HCT116 (cell line): ENCODE data around the gene KCNH6. TPM values are rescaled to one million over a fixed set of nuclear protein-coding genes. Genes with fewer than 3 reads are reported as not detected.

ENCODE experiments used
- ATAC-seq: fragments of 200-7000 bp; cut with Tn5 transposase; 2 replicates; pipeline ENCODE4 v1.9.1; 2020; ENCODE audit warnings: mild to moderate bottlenecking, moderate library complexity
- BruUV-seq: library from RNA; stranded (reverse); fragments of 400-500 nt; replicated peaks from 2 replicates; lab custom pipeline; 2021; lab: Mats Ljungman, UMichigan
- CTCF ChIA-PET: fragments of 300-600 bp; sonication (Branson Sonifier 250); formaldehyde crosslinking; loops from one replicate; lab custom pipeline; 2021; ENCODE audit warnings: antibody characterized with exemption; lab: Charles Lee
- POLR2A ChIA-PET: fragments of 300-600, 350-600 bp; sonication (Branson Sonifier 250); formaldehyde crosslinking; loops from one replicate; lab custom pipeline; 2021; ENCODE audit warnings: antibody characterized with exemption; lab: Charles Lee
- RAD21 ChIA-PET, 2 experiments: fragments of 300-600 bp; sonication (Branson Sonifier 250); formaldehyde crosslinking; loops; one replicate each; lab custom pipeline; 2023; ENCODE audit warnings: low total read pairs in 2 of 2; ENCODE audit not compliant: uncharacterized antibody in 2 of 2, unreplicated experiment in 2 of 2, low non-redundant PET in 1 of 2; lab: Charles Lee
- DNase-seq: peaks from one replicate; pipeline ENCODE4 v3.0.0-alpha.2; 2010; ENCODE audit warnings: low read depth, low spot score
- H2AFZ ChIP-seq: fragments of 200-600 bp; shearing (Covaris generic), sonication (generic); 2 replicates; pipeline ENCODE4 v1.6.1; 2017; ENCODE audit warnings: low read depth, mixed run types, mixed read lengths, antibody characterized with exemption, low read length; ENCODE audit not compliant: poor library complexity, severe bottlenecking
- H3K27ac ChIP-seq: 2 replicates; pipeline ENCODE4 v1.5.1; 2012; ENCODE audit warnings: low read depth, low read length
- H3K27me3 ChIP-seq: fragments of 200-600 bp; sonication (generic); 2 replicates; pipeline ENCODE4 v1.6.1; 2016; ENCODE audit warnings: mixed run types, low read length, mixed read lengths; ENCODE audit not compliant: insufficient read depth
- H3K36me3 ChIP-seq, 2 experiments: fragments of 200-500 bp in 1 of 2; fragments of 200-600 bp in 1 of 2; sonication (Bioruptor generic) in 1 of 2; sonication (generic) in 1 of 2; 2 replicates each; pipeline versions ENCODE4 v1.5.1 to v1.6.1; 2014 to 2016; ENCODE audit warnings: low read length in 2 of 2, inconsistent platforms in 1 of 2, mixed read lengths in 1 of 2, mixed run types in 1 of 2; ENCODE audit not compliant: insufficient read depth in 2 of 2, control insufficient read depth in 1 of 2
- H3K4me1 ChIP-seq, 2 experiments: fragments of 200-600 bp in 1 of 2; sonication (generic) in 1 of 2; 2 replicates each; pipeline versions ENCODE4 v1.5.1 to v1.6.1; 2012 to 2017; ENCODE audit warnings: low read length in 2 of 2, inconsistent platforms in 1 of 2, mild to moderate bottlenecking in 1 of 2, mixed read lengths in 1 of 2, mixed run types in 1 of 2, moderate library complexity in 1 of 2; ENCODE audit not compliant: insufficient read depth in 2 of 2, control insufficient read depth in 1 of 2
- H3K4me2 ChIP-seq: fragments of 200-600 bp; sonication (generic); 2 replicates; pipeline ENCODE4 v1.6.1; 2017; ENCODE audit warnings: mixed run types, low read length, mixed read lengths
- H3K4me3 ChIP-seq, 2 experiments: fragments of 200-600 bp in 1 of 2; sonication (generic) in 1 of 2; replicated peaks in 1 of 2; 2 replicates each; pipeline ENCODE4 v1.5.1; 2011 to 2016; ENCODE audit warnings: low read length in 2 of 2, control low read depth in 1 of 2, low read depth in 1 of 2, mild to moderate bottlenecking in 1 of 2, mixed read lengths in 1 of 2, mixed run types in 1 of 2
- H3K79me2 ChIP-seq: fragments of 200-600 bp; sonication (generic); 2 replicates; pipeline ENCODE4 v1.6.1; 2017; ENCODE audit warnings: mild to moderate bottlenecking, mixed run types, low read length, moderate library complexity, mixed read lengths; ENCODE audit not compliant: insufficient read depth
- H3K9ac ChIP-seq: fragments of 200-600 bp; sonication (generic); 2 replicates; pipeline ENCODE4 v1.6.1; 2016; ENCODE audit warnings: low read length, mixed read lengths
- H3K9me2 ChIP-seq: fragments of 200-600 bp; sonication (generic), shearing (Covaris generic); 2 replicates; pipeline ENCODE4 v1.6.1; 2017; ENCODE audit warnings: mixed run types, mild to moderate bottlenecking, moderate library complexity; ENCODE audit not compliant: insufficient read depth
- H3K9me3 ChIP-seq, 2 experiments: fragments of 200-500 bp in 1 of 2; fragments of 200-600 bp in 1 of 2; sonication (Bioruptor generic) in 1 of 2; sonication (generic) in 1 of 2; 2 replicates each; pipeline ENCODE4 v1.6.1; 2014 to 2017; ENCODE audit warnings: low read length in 2 of 2, mixed read lengths in 2 of 2, inconsistent platforms in 1 of 2, low read depth in 1 of 2, mild to moderate bottlenecking in 1 of 2, mixed run types in 1 of 2, moderate library complexity in 1 of 2; ENCODE audit not compliant: control insufficient read depth in 1 of 2, insufficient read depth in 1 of 2
- H4K20me1 ChIP-seq: fragments of 200-600 bp; sonication (generic), shearing (Covaris generic); 2 replicates; pipeline ENCODE4 v1.6.1; 2017; ENCODE audit warnings: mixed run types, mild to moderate bottlenecking, moderate library complexity; ENCODE audit not compliant: insufficient read depth
- CBX3 ChIP-seq: IDR thresholded peaks from 2 replicates; pipeline ENCODE4 v1.6.1; 2012; ENCODE audit warnings: low read depth
- CEBPB ChIP-seq: IDR thresholded peaks from 2 replicates; pipeline ENCODE4 v1.6.1; 2012; ENCODE audit warnings: low read depth
- EGR1 ChIP-seq: IDR thresholded peaks from 2 replicates; pipeline ENCODE4 v1.6.1; 2012; ENCODE audit warnings: low read depth
- EZH2phosphoT487 ChIP-seq: fragments of 200-600 bp; IDR thresholded peaks from 2 replicates; pipeline ENCODE4 v1.6.1; 2018; ENCODE audit warnings: antibody characterized with exemption, borderline replicate concordance
- JUND ChIP-seq: IDR thresholded peaks from 2 replicates; pipeline ENCODE4 v1.6.1; 2012
- POLR2AphosphoS5 ChIP-seq: IDR thresholded peaks from 2 replicates; pipeline ENCODE4 v1.6.1; 2011; ENCODE audit warnings: mild to moderate bottlenecking, low read depth, low read length, moderate library complexity
- SRF ChIP-seq: IDR thresholded peaks from 2 replicates; pipeline ENCODE4 v1.6.1; 2012; ENCODE audit warnings: low read depth
- YY1 ChIP-seq: IDR thresholded peaks from 2 replicates; pipeline ENCODE4 v1.6.1; 2011; ENCODE audit warnings: low read length, low read depth, moderate library complexity, mild to moderate bottlenecking; ENCODE audit not compliant: insufficient replicate concordance; ENCODE audit errors: extremely low read depth
- ZNF274 ChIP-seq: fragments of 200-500 bp; sonication (Bioruptor generic); IDR thresholded peaks from 2 replicates; pipeline ENCODE4 v1.6.1; 2014; ENCODE audit warnings: mild to moderate bottlenecking, low read depth, low read length, inconsistent platforms
- intact Hi-C: fragments of 100-400 bp; cut with micrococcal nuclease; formaldehyde crosslinking; loops from 2 replicates; pipeline ENCODE4 v1.10.0; 2022
- total RNA-seq: library from RNA; stranded (reverse); gene quantifications from one replicate; pipeline ENCODE4 v1.2.1, GENCODE V29; 2021; ENCODE audit not compliant: unreplicated experiment
- TF ChIP-seq, protein P1 (sequence below): IDR thresholded peaks from 2 replicates; pipeline ENCODE4 v1.6.1; 2011; ENCODE audit warnings: mild to moderate bottlenecking, low read length, moderate library complexity; ENCODE audit not compliant: insufficient replicate concordance; ENCODE audit errors: extremely low read depth
- TF ChIP-seq, protein P2 (sequence below), 3 experiments: fragments of 200-600 bp in 1 of 3; sonication (generic) in 1 of 3; IDR thresholded peaks in 2 of 3; conservative IDR thresholded peaks in 1 of 3; 2 replicates each; pipeline ENCODE4 v1.5.1; 2012 to 2017; ENCODE audit warnings: low read depth in 2 of 3, low read length in 2 of 3, antibody characterized with exemption in 1 of 3, borderline replicate concordance in 1 of 3, control low read depth in 1 of 3, mild to moderate bottlenecking in 1 of 3, mixed read lengths in 1 of 3, mixed run types in 1 of 3, moderate library complexity in 1 of 3; ENCODE audit not compliant: insufficient read depth in 1 of 3
- TF ChIP-seq, protein P3 (sequence below): IDR thresholded peaks from 2 replicates; pipeline ENCODE4 v1.6.1; 2012

KCNH6 gene
- total RNA-seq, 1 experiment from 2014 or later = not detected

DNA sequence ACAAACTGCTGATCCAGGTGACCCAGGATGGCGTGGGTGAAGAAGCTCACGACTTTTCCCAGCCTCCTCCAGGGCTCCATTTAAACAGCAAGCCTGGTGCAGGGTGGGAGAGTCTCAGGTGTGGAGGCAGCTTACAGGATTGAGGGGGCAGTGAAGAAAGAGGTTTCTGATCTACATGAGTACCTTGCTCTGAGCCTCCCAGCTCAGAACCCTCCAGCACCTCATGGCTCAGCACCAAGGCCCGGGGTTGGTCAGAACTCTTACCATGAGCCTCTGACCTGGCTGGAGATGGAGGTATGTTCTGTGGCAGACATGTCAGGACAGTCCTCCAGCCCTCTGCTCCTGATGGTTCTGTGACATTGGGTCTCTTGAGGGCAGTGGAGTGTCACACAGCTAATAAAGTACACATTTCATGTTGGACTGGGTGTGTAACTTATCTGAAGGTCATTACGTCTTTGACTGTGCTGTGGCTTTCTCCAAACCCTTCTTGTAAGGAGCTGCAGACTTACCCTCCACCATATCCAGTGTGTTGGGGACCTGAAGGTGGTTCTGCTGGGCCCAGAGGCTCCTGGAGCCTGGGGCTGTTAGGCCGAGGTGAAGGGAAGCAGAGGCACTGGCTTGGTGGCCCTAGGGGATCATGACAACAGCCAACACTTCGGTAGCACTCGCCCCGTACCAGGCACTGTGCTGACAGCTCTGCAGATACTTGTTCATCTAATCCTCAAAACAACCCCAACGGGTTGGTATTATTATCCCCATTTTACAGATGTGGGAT lies 23.3 kb downstream of the KCNH6 start:
- Histone ChIP-seq H3K4me1 (peaks cover 9 to 17% of the 10 kb centered on the region in 2 experiments), H2AFZ (no peak overlapping the region), H3K27ac (no peak overlapping the region), H3K36me3 (no peaks in the 10 kb centered on the region), H3K9me2 (no peaks in the 10 kb centered on the region), H3K9ac (no peak overlapping the region), H3K79me2 (peaks cover 16% of the 10 kb centered on the region), H4K20me1 (no peaks in the 10 kb centered on the region), H3K27me3 (no peaks in the 10 kb centered on the region), H3K9me3 (no peaks in the 10 kb centered on the region), H3K4me2 (no peak overlapping the region), H3K4me3 (no peak overlapping the region)
- DNase-seq (no peak), ATAC-seq (no peak)
- intact Hi-C loops = no loop called here
- TF ChIP-seq SRF = no peak
- no peak for TF ChIP-seq POLR2AphosphoS5
- TF ChIP-seq, protein P1, sequence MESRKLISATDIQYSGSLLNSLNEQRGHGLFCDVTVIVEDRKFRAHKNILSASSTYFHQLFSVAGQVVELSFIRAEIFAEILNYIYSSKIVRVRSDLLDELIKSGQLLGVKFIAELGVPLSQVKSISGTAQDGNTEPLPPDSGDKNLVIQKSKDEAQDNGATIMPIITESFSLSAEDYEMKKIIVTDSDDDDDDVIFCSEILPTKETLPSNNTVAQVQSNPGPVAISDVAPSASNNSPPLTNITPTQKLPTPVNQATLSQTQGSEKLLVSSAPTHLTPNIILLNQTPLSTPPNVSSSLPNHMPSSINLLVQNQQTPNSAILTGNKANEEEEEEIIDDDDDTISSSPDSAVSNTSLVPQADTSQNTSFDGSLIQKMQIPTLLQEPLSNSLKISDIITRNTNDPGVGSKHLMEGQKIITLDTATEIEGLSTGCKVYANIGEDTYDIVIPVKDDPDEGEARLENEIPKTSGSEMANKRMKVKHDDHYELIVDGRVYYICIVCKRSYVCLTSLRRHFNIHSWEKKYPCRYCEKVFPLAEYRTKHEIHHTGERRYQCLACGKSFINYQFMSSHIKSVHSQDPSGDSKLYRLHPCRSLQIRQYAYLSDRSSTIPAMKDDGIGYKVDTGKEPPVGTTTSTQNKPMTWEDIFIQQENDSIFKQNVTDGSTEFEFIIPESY = no peak
- ChIA-PET POLR2A (no interaction called here), CTCF (interaction anchor here (0.7 kb wide), 1 partner anchor 121 kb away, joined by 3 read pairs; no protein-coding TSS in a partner anchor), RAD21 (no interaction called here)
- BruUV-seq = no TSS peak

DNA sequence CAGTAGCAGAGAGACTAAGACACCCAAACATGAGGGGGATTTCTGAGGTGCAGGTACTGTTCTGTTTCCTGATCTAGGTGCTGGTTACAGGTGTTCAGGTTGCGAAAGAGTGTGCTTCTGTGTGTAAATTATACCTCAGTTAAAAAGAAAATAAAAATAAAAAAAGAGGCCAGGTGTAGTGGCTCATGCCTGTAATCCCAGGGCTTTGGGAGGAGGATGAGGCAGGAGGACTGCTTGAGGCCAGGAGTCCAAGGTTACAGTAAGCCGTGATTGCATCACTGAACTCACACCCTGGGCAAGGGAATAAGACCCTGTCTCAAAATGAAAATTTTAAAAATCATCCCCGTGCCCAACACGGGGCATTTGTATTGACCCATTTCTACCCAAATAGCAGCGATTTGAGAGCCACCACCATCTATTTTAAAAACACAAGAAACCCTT lies 23.9 kb downstream of the KCNH6 start:
- H3K27me3 ChIP-seq = no peaks in the 10 kb centered on the region
- POLR2A ChIA-PET = no interaction called here
- TF ChIP-seq CEBPB = no peak
- no peak for TF ChIP-seq EGR1
- no peak for TF ChIP-seq POLR2AphosphoS5
- TF ChIP-seq, protein P2, sequence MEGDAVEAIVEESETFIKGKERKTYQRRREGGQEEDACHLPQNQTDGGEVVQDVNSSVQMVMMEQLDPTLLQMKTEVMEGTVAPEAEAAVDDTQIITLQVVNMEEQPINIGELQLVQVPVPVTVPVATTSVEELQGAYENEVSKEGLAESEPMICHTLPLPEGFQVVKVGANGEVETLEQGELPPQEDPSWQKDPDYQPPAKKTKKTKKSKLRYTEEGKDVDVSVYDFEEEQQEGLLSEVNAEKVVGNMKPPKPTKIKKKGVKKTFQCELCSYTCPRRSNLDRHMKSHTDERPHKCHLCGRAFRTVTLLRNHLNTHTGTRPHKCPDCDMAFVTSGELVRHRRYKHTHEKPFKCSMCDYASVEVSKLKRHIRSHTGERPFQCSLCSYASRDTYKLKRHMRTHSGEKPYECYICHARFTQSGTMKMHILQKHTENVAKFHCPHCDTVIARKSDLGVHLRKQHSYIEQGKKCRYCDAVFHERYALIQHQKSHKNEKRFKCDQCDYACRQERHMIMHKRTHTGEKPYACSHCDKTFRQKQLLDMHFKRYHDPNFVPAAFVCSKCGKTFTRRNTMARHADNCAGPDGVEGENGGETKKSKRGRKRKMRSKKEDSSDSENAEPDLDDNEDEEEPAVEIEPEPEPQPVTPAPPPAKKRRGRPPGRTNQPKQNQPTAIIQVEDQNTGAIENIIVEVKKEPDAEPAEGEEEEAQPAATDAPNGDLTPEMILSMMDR (IDR thresholded peaks at IDR 0.05 in 2 of 3, conservative IDR thresholded peaks at IDR 0.05 in 1 of 3; ENCODE audit: borderline replicate concordance in 1 of 3, insufficient read depth in 1 of 3, low read depth in 2 of 3, low read length in 2 of 3) = no peak
- TF ChIP-seq EZH2phosphoT487 = no peak
- no peak for TF ChIP-seq ZNF274
- TF ChIP-seq SRF = no peak
- no peak for TF ChIP-seq JUND
- TF ChIP-seq, protein P3, sequence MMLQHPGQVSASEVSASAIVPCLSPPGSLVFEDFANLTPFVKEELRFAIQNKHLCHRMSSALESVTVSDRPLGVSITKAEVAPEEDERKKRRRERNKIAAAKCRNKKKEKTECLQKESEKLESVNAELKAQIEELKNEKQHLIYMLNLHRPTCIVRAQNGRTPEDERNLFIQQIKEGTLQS = no peak
- no peak for TF ChIP-seq YY1
- no peak for TF ChIP-seq CBX3
- TF ChIP-seq, all 23 proteins: peak for 0
- Histone ChIP-seq H2AFZ (no peak overlapping the region), H3K4me2 (no peak overlapping the region), H3K36me3 (no peaks in the 10 kb centered on the region), H3K79me2 (peaks cover 22% of the 10 kb centered on the region), H3K9ac (no peak overlapping the region), H3K9me3 (no peaks in the 10 kb centered on the region), H4K20me1 (no peaks in the 10 kb centered on the region), H3K4me3 (no peak overlapping the region), H3K9me2 (no peaks in the 10 kb centered on the region), H3K4me1 (peaks cover 14 to 22% of the 10 kb centered on the region in 2 experiments), H3K27ac (no peak overlapping the region)
- ChIA-PET RAD21 (no interaction called here), CTCF (no interaction called here)
- DNase-seq = no peak
- no TSS peak for BruUV-seq
- intact Hi-C loops = no loop called here
- no peak for ATAC-seq
